ENCODE measurements around the gene CCNI2. TPM values are rescaled to one million over a fixed set of nuclear protein-coding genes. Genes with fewer than 3 reads are reported as not detected.

CCNI2 gene
- total and polyA plus RNA-seq, 5 donors from 2014 or later = 2.1 to 9.2 (median 2.8) TPM

DNA sequence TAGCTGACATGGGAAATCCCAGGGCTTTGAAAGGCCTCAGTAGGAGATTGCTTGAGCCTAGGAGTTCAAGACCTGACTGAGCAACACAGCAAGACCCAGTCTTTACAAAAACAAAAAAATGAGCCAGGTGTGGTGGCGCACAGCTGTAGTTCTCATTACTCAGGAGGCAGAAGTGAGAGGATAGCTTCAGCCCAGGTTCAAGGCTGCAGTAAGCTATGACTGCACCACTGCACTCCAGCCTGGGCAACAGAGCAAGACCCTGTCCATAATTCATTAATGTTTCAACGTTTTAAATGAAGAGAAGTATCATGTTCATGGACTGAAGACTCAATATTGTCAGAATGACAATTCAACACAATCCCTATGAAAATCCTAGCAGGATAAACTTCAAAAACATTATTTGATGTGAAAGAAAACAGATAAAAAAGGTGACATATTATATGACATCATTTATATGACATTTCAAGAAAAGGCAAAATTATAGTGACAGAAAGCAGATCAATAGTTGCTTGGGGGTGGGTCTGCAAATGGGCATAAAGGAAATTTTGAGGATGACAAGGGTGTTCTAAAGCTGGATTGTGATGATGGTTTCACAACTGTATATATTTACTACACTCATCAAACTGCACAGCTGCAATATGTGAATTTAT is 13.6 kb upstream of the CCNI2 start:
- Histone ChIP-seq H3K27ac (ENCODE audit: insufficient read depth, low read length, poor library complexity, severe bottlenecking) (no peak overlapping the region), H3K27me3 (ENCODE audit: control insufficient read depth, insufficient read depth, low read length) (no peaks in the 10 kb centered on the region), H3K4me1 (ENCODE audit: control insufficient read depth, insufficient read depth, low read length, poor library complexity, severe bottlenecking) (peaks cover 18% of the 10 kb centered on the region), H3K4me3 (ENCODE audit: low read depth, low read length) (no peak overlapping the region), H3K36me3 (ENCODE audit: control insufficient read depth, insufficient read depth, low read length) (peaks cover 18% of the 10 kb centered on the region), H3K9me3 (ENCODE audit: control insufficient read depth in 2 of 2, low read length in 2 of 2) (no peaks in the 10 kb centered on the region)
- Mint-ChIP-seq H3K9me3 (no peaks in the 10 kb centered on the region), H3K36me3 (peaks cover 8% of the 10 kb centered on the region), H3K27me3 (no peaks in the 10 kb centered on the region), H3K27ac (peak overlapping the region in 1 of 3 donors; percentile 52), H3K4me3 (peak overlapping the region in 1 of 4 donors; percentile 55), H3K4me1 (peaks cover 16 to 52% (median 43%) of the 10 kb centered on the region in 4 donors)
- ATAC-seq (ENCODE audit: low read depth in 2 of 2) (no peak), DNase-seq (no peak)

DNA sequence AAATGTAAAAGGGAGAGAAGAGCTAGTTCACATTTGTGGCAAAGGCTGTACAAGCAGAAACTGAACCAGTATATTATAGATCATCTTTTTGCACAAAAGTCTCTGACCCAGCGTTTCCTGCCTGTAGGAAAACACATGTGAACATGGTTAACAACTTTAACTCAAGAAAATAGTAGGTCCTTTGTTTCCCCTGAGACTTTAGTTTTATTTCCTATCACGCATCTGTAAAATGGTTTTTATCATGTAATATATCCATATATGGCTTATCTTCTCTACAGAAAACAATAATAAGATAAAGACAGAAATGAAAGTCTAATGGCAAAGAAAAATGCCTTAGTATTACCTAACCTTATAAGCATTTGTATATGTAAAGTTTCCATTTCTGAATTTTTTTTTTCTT is 12.5 kb upstream of the CCNI2 start:
- Histone ChIP-seq H3K4me3 (ENCODE audit: low read depth, low read length) (no peak overlapping the region), H3K36me3 (ENCODE audit: control insufficient read depth, insufficient read depth, low read length) (peaks cover 18% of the 10 kb centered on the region), H3K27me3 (ENCODE audit: control insufficient read depth, insufficient read depth, low read length) (no peaks in the 10 kb centered on the region), H3K4me1 (ENCODE audit: control insufficient read depth, insufficient read depth, low read length, poor library complexity, severe bottlenecking) (peaks cover 18% of the 10 kb centered on the region), H3K9me3 (ENCODE audit: control insufficient read depth in 2 of 2, low read length in 2 of 2) (no peaks in the 10 kb centered on the region), H3K27ac (ENCODE audit: insufficient read depth, low read length, poor library complexity, severe bottlenecking) (no peak overlapping the region)
- H3K27me3 Mint-ChIP-seq = no peaks in the 10 kb centered on the region
- peaks cover 13 to 52% (median 42%) of the 10 kb centered on the region in 4 donors for H3K4me1 Mint-ChIP-seq
- no peak for DNase-seq
- H3K27ac Mint-ChIP-seq = no peak overlapping the region
- H3K9me3 Mint-ChIP-seq = peaks cover 0 to 3% (median 0%) of the 10 kb centered on the region in 7 donors
- no peak for ATAC-seq (ENCODE audit: low read depth in 2 of 2)
- H3K4me3 Mint-ChIP-seq = peak overlapping the region in 2 of 4 donors; percentile 53 to 84
- H3K36me3 Mint-ChIP-seq = peaks cover 4% of the 10 kb centered on the region

DNA sequence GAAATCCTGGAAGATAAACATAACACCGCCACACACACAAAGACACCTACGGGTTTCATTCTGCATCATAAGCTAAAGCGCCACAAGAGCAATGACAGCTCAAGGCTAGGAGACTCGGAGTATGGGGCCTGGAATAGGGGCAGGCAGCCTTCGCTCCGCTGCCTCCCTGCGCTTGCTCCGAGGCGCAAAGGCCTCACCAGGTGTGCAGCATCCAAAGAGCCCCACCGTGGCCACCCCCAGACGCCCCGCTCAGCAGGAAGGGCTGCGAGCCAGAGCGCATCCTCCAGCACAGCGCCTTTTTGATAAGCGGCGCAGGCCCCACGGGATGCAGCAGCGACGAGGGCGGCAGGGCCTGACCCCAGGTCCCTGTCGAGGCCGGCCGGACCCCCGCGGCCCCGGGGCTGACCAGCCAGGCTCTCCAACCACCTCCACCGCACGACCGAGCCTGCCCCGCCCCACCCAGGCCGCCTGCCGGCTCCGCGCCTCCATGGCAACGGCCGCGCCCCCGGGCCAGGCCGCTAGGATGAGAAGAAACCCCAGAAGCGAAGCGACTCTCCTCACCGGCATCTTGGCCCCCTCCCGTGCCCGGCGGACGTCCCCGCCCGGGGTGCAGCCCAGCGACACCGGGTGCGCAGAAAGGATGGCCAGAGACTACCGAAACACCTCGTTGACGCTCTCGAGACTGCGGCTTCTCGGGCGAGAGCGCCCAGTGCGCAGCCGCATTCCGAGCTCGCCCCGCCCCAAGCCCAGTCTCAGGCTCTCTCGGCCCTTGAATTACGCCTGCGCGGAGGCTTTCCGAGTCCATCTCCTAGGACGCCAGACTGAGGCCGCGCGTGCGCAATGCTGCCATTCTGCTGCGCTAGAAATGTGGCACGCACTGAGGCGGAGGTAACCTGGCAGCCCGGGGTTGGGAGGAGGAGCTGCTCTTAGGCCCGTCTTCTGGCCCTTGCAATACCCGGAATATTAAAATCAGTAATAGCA is 10.1 kb upstream of the CCNI2 start, which contains the start of gene KIF3A:
Gene KIF3A (minus strand): TSS at position 694 of the 981 bp plus-strand sequence. CDS start 127 bp downstream, at position 567.
- peak within 1 kb of the TSS; percentile 72 for H3K4me3 ChIP-seq (ENCODE audit: low read depth, low read length)
- H3K4me1 Mint-ChIP-seq = peaks cover 6 to 48% (median 38%) of the 10 kb centered on the region in 4 donors
- peaks cover 0 to 1% of the 10 kb centered on the region in 2 experiments for H3K9me3 ChIP-seq (ENCODE audit: control insufficient read depth in 2 of 2, low read length in 2 of 2)
- H3K27me3 ChIP-seq (ENCODE audit: control insufficient read depth, insufficient read depth, low read length) = peaks cover under 1% of the 10 kb centered on the region
- H3K36me3 ChIP-seq (ENCODE audit: control insufficient read depth, insufficient read depth, low read length) = peaks cover 10% of the 10 kb centered on the region
- ATAC-seq (ENCODE audit: low read depth in 2 of 2) (peak; percentile 88 to 89), DNase-seq (peak; percentile 97 to 98 (median 98))
- H3K27ac Mint-ChIP-seq = peak within 1 kb of the TSS; percentile 90 to 97 (median 92)
- H3K4me3 Mint-ChIP-seq = peak within 1 kb of the TSS; percentile 84 to 98 (median 94)
- H3K27me3 Mint-ChIP-seq = peaks cover 6% of the 10 kb centered on the region
- H3K4me1 ChIP-seq (ENCODE audit: control insufficient read depth, insufficient read depth, low read length, poor library complexity, severe bottlenecking) = peaks cover 18% of the 10 kb centered on the region
- peaks cover 0 to 3% (median 0%) of the 10 kb centered on the region in 7 donors for H3K9me3 Mint-ChIP-seq
- H3K27ac ChIP-seq (ENCODE audit: insufficient read depth, low read length, poor library complexity, severe bottlenecking) = peak within 1 kb of the TSS; percentile 82
- peaks cover 4% of the 10 kb centered on the region for H3K36me3 Mint-ChIP-seq

DNA sequence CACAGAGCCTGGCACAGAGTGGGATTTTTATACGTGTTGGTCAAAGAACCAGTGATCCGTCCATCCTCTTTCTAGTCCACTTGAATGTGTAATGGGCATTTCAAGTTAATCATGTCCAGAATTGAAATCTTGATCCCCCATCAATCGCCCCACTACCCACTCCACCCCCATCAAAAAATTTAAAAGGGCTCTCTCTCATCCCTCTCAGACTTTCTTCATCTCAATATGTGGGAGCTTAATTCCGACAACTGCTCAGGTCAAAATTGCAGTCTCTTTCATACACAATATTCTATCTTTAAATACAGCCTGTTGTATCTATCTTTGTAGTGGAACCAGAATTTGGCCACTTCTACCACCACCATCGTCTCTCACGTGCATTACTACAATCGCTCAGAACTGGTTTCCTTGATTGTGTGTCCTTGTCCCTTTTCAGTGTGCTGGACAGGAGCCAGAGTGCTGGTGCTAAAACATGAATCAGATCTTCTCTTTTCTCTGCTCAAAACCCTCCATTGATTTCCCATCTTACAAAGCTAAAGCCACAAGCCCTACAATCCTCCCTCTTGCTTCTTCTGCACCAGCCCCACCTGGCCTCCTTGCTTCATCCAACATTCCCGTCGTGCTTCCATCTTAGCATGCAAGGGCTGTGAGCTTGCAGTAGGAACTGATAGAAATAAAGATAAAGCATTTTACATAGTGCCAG is 9.1 kb upstream of the CCNI2 start:
- H3K27me3 ChIP-seq (ENCODE audit: control insufficient read depth, insufficient read depth, low read length) = peaks cover 2% of the 10 kb centered on the region
- peaks cover under 1% of the 10 kb centered on the region for H3K36me3 Mint-ChIP-seq
- peaks cover 18% of the 10 kb centered on the region for H3K4me1 ChIP-seq (ENCODE audit: control insufficient read depth, insufficient read depth, low read length, poor library complexity, severe bottlenecking)
- DNase-seq = no peak
- H3K9me3 Mint-ChIP-seq = peaks cover 0 to 3% (median 0%) of the 10 kb centered on the region in 7 donors
- H3K9me3 ChIP-seq (ENCODE audit: control insufficient read depth in 2 of 2, low read length in 2 of 2) = peaks cover 0 to 3% of the 10 kb centered on the region in 2 experiments
- H3K27me3 Mint-ChIP-seq = peaks cover 6% of the 10 kb centered on the region
- H3K4me3 ChIP-seq (ENCODE audit: low read depth, low read length) = peak overlapping the region; percentile 72
- peak overlapping the region; percentile 90 to 97 (median 92) for H3K27ac Mint-ChIP-seq
- H3K27ac ChIP-seq (ENCODE audit: insufficient read depth, low read length, poor library complexity, severe bottlenecking) = peak overlapping the region; percentile 82
- ATAC-seq (ENCODE audit: low read depth in 2 of 2) = no peak
- H3K4me3 Mint-ChIP-seq = peak overlapping the region; percentile 84 to 98 (median 94)
- H3K4me1 Mint-ChIP-seq = peaks cover 6 to 46% (median 37%) of the 10 kb centered on the region in 4 donors
- H3K36me3 ChIP-seq (ENCODE audit: control insufficient read depth, insufficient read depth, low read length) = peaks cover 7% of the 10 kb centered on the region

- peaks cover 2% of the 10 kb centered on the region for H3K27me3 ChIP-seq (ENCODE audit: control insufficient read depth, insufficient read depth, low read length)
- peaks cover 0 to 3% of the 10 kb centered on the region in 2 experiments for H3K9me3 ChIP-seq (ENCODE audit: control insufficient read depth in 2 of 2, low read length in 2 of 2)
- Mint-ChIP-seq H3K36me3 (no peaks in the 10 kb centered on the region), H3K27ac (no peak overlapping the region), H3K4me3 (peak overlapping the region in 1 of 4 donors; percentile 84), H3K9me3 (peaks cover 0 to 3% (median 0%) of the 10 kb centered on the region in 7 donors), H3K4me1 (peaks cover 6 to 36% (median 28%) of the 10 kb centered on the region in 4 donors), H3K27me3 (peaks cover 6% of the 10 kb centered on the region)
- no peak overlapping the region for H3K27ac ChIP-seq (ENCODE audit: insufficient read depth, low read length, poor library complexity, severe bottlenecking)
- H3K36me3 ChIP-seq (ENCODE audit: control insufficient read depth, insufficient read depth, low read length) = no peaks in the 10 kb centered on the region
- ATAC-seq (ENCODE audit: low read depth in 2 of 2) (no peak), DNase-seq (no peak)
- H3K4me3 ChIP-seq (ENCODE audit: low read depth, low read length) = no peak overlapping the region
- H3K4me1 ChIP-seq (ENCODE audit: control insufficient read depth, insufficient read depth, low read length, poor library complexity, severe bottlenecking) = peaks cover 18% of the 10 kb centered on the region
These were observed 8.0 kb upstream of the CCNI2 start for GRCh38 chr5:132739232-132739631.

- Mint-ChIP-seq H3K27me3 (peaks cover 12% of the 10 kb centered on the region), H3K4me3 (no peak overlapping the region), H3K36me3 (no peaks in the 10 kb centered on the region), H3K4me1 (peaks cover 0 to 18% (median 9%) of the 10 kb centered on the region in 4 donors), H3K27ac (no peak overlapping the region), H3K9me3 (peaks cover 0 to 3% (median 0%) of the 10 kb centered on the region in 7 donors)
- no peaks in the 10 kb centered on the region for H3K36me3 ChIP-seq (ENCODE audit: control insufficient read depth, insufficient read depth, low read length)
- H3K4me3 ChIP-seq (ENCODE audit: low read depth, low read length) = no peak overlapping the region
- peaks cover 0 to 3% of the 10 kb centered on the region in 2 experiments for H3K9me3 ChIP-seq (ENCODE audit: control insufficient read depth in 2 of 2, low read length in 2 of 2)
- DNase-seq = no peak
- H3K4me1 ChIP-seq (ENCODE audit: control insufficient read depth, insufficient read depth, low read length, poor library complexity, severe bottlenecking) = peaks cover 12% of the 10 kb centered on the region
- H3K27me3 ChIP-seq (ENCODE audit: control insufficient read depth, insufficient read depth, low read length) = peaks cover 2% of the 10 kb centered on the region
- ATAC-seq (ENCODE audit: low read depth in 2 of 2) = no peak
- no peak overlapping the region for H3K27ac ChIP-seq (ENCODE audit: insufficient read depth, low read length, poor library complexity, severe bottlenecking)
These were observed 5.1 kb upstream of the CCNI2 start for GRCh38 chr5:132742158-132742557.

- H3K27ac ChIP-seq (ENCODE audit: insufficient read depth, low read length, poor library complexity, severe bottlenecking) = no peak overlapping the region
- no peak overlapping the region for H3K27ac Mint-ChIP-seq
- ATAC-seq (ENCODE audit: low read depth in 2 of 2) (no peak), DNase-seq (no peak)
- H3K4me3 Mint-ChIP-seq = no peak overlapping the region
- H3K4me3 ChIP-seq (ENCODE audit: low read depth, low read length) = no peak overlapping the region
- peaks cover 2% of the 10 kb centered on the region for H3K27me3 ChIP-seq (ENCODE audit: control insufficient read depth, insufficient read depth, low read length)
- peaks cover 0 to 3% of the 10 kb centered on the region in 2 experiments for H3K9me3 ChIP-seq (ENCODE audit: control insufficient read depth in 2 of 2, low read length in 2 of 2)
- H3K36me3 Mint-ChIP-seq = no peaks in the 10 kb centered on the region
- peaks cover 14% of the 10 kb centered on the region for H3K4me1 ChIP-seq (ENCODE audit: control insufficient read depth, insufficient read depth, low read length, poor library complexity, severe bottlenecking)
- H3K9me3 Mint-ChIP-seq = peaks cover 0 to 3% (median 0%) of the 10 kb centered on the region in 7 donors
- no peaks in the 10 kb centered on the region for H3K36me3 ChIP-seq (ENCODE audit: control insufficient read depth, insufficient read depth, low read length)
- peaks cover 12% of the 10 kb centered on the region for H3K27me3 Mint-ChIP-seq
- H3K4me1 Mint-ChIP-seq = peaks cover 0 to 14% (median 6%) of the 10 kb centered on the region in 4 donors
These were observed 4.6 kb upstream of the CCNI2 start for GRCh38 chr5:132742626-132743025.
